H1 (cell line): ENCODE results near the gene SPG11. TPM values are rescaled to one million over a fixed set of nuclear protein-coding genes. Genes with fewer than 3 reads are reported as not detected.
A peak's percentile ranks its signal among the peaks of the same experiment; 100 is the strongest.

ENCODE experiments used
- CTCF ChIA-PET: fragments of 300-600 bp; sonication (Branson Sonifier 250); formaldehyde crosslinking; loops from one replicate; lab custom pipeline; 2021; ENCODE audit not compliant: partially characterized antibody; lab: Charles Lee
- POLR2A ChIA-PET: fragments of 300-600 bp; sonication (Branson Sonifier 250); formaldehyde crosslinking; loops from one replicate; lab custom pipeline; 2021; ENCODE audit warnings: inconsistent platforms; ENCODE audit not compliant: partially characterized antibody; lab: Charles Lee
- DNase-seq, 2 experiments: peaks; one replicate each; pipeline versions ENCODE4 v3.0.0 to v3.0.0-alpha.2; 2010 to 2022; ENCODE audit warnings: low spot score in 2 of 2, low read depth in 1 of 2, mixed read lengths in 1 of 2
- FAIRE-seq: peaks from 2 replicates; lab custom pipeline; 2011; peaks lifted over from hg19 to GRCh38; lab: Jason Lieb, UNC
- H2AFZ ChIP-seq: 2 replicates; pipeline ENCODE4 v1.8.1; 2012; ENCODE audit warnings: low read length, inconsistent platforms
- H2AK5ac ChIP-seq: 2 replicates; pipeline ENCODE4 v1.6.1; 2013; ENCODE audit warnings: low read depth, low read length
- H2BK120ac ChIP-seq: replicated peaks from 2 replicates; pipeline ENCODE3; 2013; ENCODE audit warnings: low read depth, low read length, inconsistent platforms
- H2BK12ac ChIP-seq: 2 replicates; pipeline ENCODE4 v1.6.1; 2013; ENCODE audit warnings: low read depth, low read length
- H2BK15ac ChIP-seq: 2 replicates; pipeline ENCODE4 v1.6.1; 2013; ENCODE audit warnings: low read length
- H2BK20ac ChIP-seq: 2 replicates; pipeline ENCODE4 v1.6.1; 2013; ENCODE audit warnings: low read length
- H2BK5ac ChIP-seq: 2 replicates; pipeline ENCODE4 v1.6.1; 2013; ENCODE audit warnings: low read depth, low read length
- H3K14ac ChIP-seq: 2 replicates; pipeline ENCODE4 v1.6.1; 2013; ENCODE audit warnings: inconsistent platforms; ENCODE audit not compliant: insufficient read length
- H3K18ac ChIP-seq: 2 replicates; pipeline ENCODE4 v1.6.1; 2013; ENCODE audit warnings: low read length; ENCODE audit errors: extremely low read depth
- H3K23ac ChIP-seq: 2 replicates; pipeline ENCODE4 v1.6.1; 2013; ENCODE audit warnings: inconsistent platforms; ENCODE audit not compliant: insufficient read length
- H3K23me2 ChIP-seq: 2 replicates; pipeline ENCODE4 v1.6.1; 2013; ENCODE audit warnings: low read depth, low read length
- H3K27ac ChIP-seq: 2 replicates; pipeline ENCODE4 v1.6.1; 2011; ENCODE audit warnings: low read depth, low read length, inconsistent platforms
- H3K27me3 ChIP-seq, 4 experiments: replicated peaks in 1 of 4; 1 replicate in 1 of 4; 2 replicates in 3 of 4; pipeline versions ENCODE4 v1.6.1 to v1.8.1; 2011 to 2013; ENCODE audit warnings: low read length in 3 of 4, mild to moderate bottlenecking in 3 of 4, inconsistent platforms in 2 of 4, mixed read lengths in 2 of 4, moderate library complexity in 1 of 4; ENCODE audit not compliant: control insufficient read depth in 3 of 4, insufficient read depth in 3 of 4; ENCODE audit errors: extremely low read depth in 1 of 4
- H3K36me3 ChIP-seq, 4 experiments: 2 replicates each; pipeline versions ENCODE4 v1.6.1 to v1.8.1; 2011 to 2013; ENCODE audit warnings: mild to moderate bottlenecking in 4 of 4, low read length in 3 of 4, moderate library complexity in 2 of 4, control low read depth in 1 of 4, inconsistent platforms in 1 of 4; ENCODE audit not compliant: insufficient read depth in 4 of 4, control insufficient read depth in 2 of 4
- H3K4ac ChIP-seq: replicated peaks from 2 replicates; pipeline ENCODE3; 2013; ENCODE audit warnings: low read length, low read depth, mixed read lengths, inconsistent platforms; ENCODE audit not compliant: insufficient read length
- H3K4me1 ChIP-seq, 4 experiments: replicated peaks in 1 of 4; 1 replicate in 1 of 4; 2 replicates in 3 of 4; pipeline versions ENCODE4 v1.6.1 to v1.8.1; 2011 to 2013; ENCODE audit warnings: low read length in 3 of 4, inconsistent platforms in 2 of 4, mixed read lengths in 1 of 4; ENCODE audit not compliant: insufficient read depth in 4 of 4, control insufficient read depth in 3 of 4
- H3K4me2 ChIP-seq, 2 experiments: 2 replicates each; pipeline versions ENCODE4 v1.6.1 to v1.8.1; 2011 to 2013; ENCODE audit warnings: low read depth in 2 of 2, low read length in 2 of 2, control low read depth in 1 of 2, inconsistent platforms in 1 of 2, mild to moderate bottlenecking in 1 of 2; ENCODE audit not compliant: insufficient read depth in 1 of 2
- H3K4me3 ChIP-seq, 4 experiments: fragments of 200-600, 300-600 bp in 1 of 4; sonication (generic), shearing (Covaris generic), sonication (Bioruptor Twin) in 1 of 4; 2 replicates each; pipeline versions ENCODE4 v1.5.1 to v1.8.1; 2011 to 2016; ENCODE audit warnings: low read length in 4 of 4, low read depth in 3 of 4, control low read depth in 2 of 4, inconsistent platforms in 2 of 4, mild to moderate bottlenecking in 2 of 4, mixed read lengths in 1 of 4, moderate library complexity in 1 of 4; ENCODE audit not compliant: insufficient read depth in 2 of 4; ENCODE audit errors: extremely low read depth in 1 of 4
- H3K56ac ChIP-seq: replicated peaks from 2 replicates; pipeline ENCODE3; 2013; ENCODE audit warnings: low read depth, mild to moderate bottlenecking, mixed read lengths, low read length, inconsistent platforms; ENCODE audit not compliant: insufficient read length
- H3K79me1 ChIP-seq: 2 replicates; pipeline ENCODE4 v1.6.1; 2013; ENCODE audit warnings: low read depth, low read length, control low read depth
- H3K79me2 ChIP-seq, 2 experiments: 2 replicates each; pipeline versions ENCODE4 v1.6.1 to v1.8.1; 2012 to 2013; ENCODE audit warnings: low read length in 2 of 2, mild to moderate bottlenecking in 2 of 2, inconsistent platforms in 1 of 2; ENCODE audit not compliant: insufficient read depth in 2 of 2, control insufficient read depth in 1 of 2
- H3K9ac ChIP-seq, 4 experiments: replicated peaks in 1 of 4; 1 replicate in 1 of 4; 2 replicates in 3 of 4; pipeline versions ENCODE4 v1.6.1 to v1.8.1; 2011 to 2013; ENCODE audit warnings: low read depth in 3 of 4, low read length in 3 of 4, control low read depth in 2 of 4, mild to moderate bottlenecking in 2 of 4, moderate library complexity in 2 of 4, inconsistent platforms in 1 of 4; ENCODE audit errors: extremely low read depth in 1 of 4
- H3K9me3 ChIP-seq, 2 experiments: 2 replicates each; pipeline versions ENCODE4 v1.6.1 to v1.8.1; 2012 to 2013; ENCODE audit warnings: mild to moderate bottlenecking in 2 of 2, moderate library complexity in 2 of 2, control low read depth in 1 of 2, inconsistent platforms in 1 of 2, low read depth in 1 of 2, low read length in 1 of 2, mixed read lengths in 1 of 2; ENCODE audit not compliant: insufficient read depth in 2 of 2
- H4K20me1 ChIP-seq, 2 experiments: replicated peaks in 1 of 2; 2 replicates each; pipeline versions ENCODE3 to v1.8.1; 2011 to 2013; ENCODE audit warnings: inconsistent platforms in 2 of 2, low read length in 2 of 2, mild to moderate bottlenecking in 1 of 2; ENCODE audit not compliant: insufficient read depth in 2 of 2, control insufficient read depth in 1 of 2
- H4K5ac ChIP-seq: 2 replicates; pipeline ENCODE4 v1.6.1; 2013; ENCODE audit warnings: low read length, low read depth, mixed read lengths, inconsistent platforms; ENCODE audit not compliant: insufficient read length
- H4K8ac ChIP-seq: 2 replicates; pipeline ENCODE4 v1.8.0; 2013; ENCODE audit warnings: mild to moderate bottlenecking, moderate library complexity, low read length, inconsistent platforms; ENCODE audit not compliant: insufficient read depth; ENCODE audit errors: extremely low read depth
- H4K91ac ChIP-seq: replicated peaks from 2 replicates; pipeline ENCODE3; 2013; ENCODE audit warnings: low read length, mixed read lengths, inconsistent platforms; ENCODE audit not compliant: insufficient read length
- CREB1 ChIP-seq: IDR thresholded peaks from 2 replicates; pipeline ENCODE4 v1.6.1; 2012; ENCODE audit warnings: inconsistent platforms
- MAX ChIP-seq: IDR thresholded peaks from 2 replicates; pipeline ENCODE4 v1.6.1; 2012; ENCODE audit warnings: inconsistent platforms
- TAF1 ChIP-seq: IDR thresholded peaks from 2 replicates; pipeline ENCODE4 v1.6.1; 2011; ENCODE audit warnings: mild to moderate bottlenecking, low read depth, low read length
- WGBS, 2 experiments: shearing (Covaris generic) in 1 of 2; methylation state at CpG; one replicate each; pipeline versions ENCODE4 v1.1.6 to v1.1.7; 2013 to 2015; ENCODE audit warnings: low lambda C conversion rate in 2 of 2, mixed read lengths in 2 of 2, inconsistent platforms in 1 of 2, low coverage in 1 of 2, missing lambda C conversion rate in 1 of 2; ENCODE audit not compliant: insufficient replicate concordance in 2 of 2, insufficient coverage in 1 of 2, insufficient read length in 1 of 2; ENCODE audit errors: extremely low coverage in 1 of 2, missing lambda C conversion rate in 1 of 2; 5-methylcytosine and 5-hydroxymethylcytosine counted together
- polyA plus RNA-seq, 7 experiments: library from polyadenylated mRNA; depleted of rRNA in 3 of 7; stranded (reverse) in 5 of 7; unstranded in 2 of 7; fragments of >200 nt in 5 of 7; fragments of 200-250 nt in 2 of 7; gene quantifications; 1 replicate in 5 of 7; 2 replicates in 1 of 7; 4 replicates in 1 of 7; pipeline versions ENCODE4 v1.2.1 to v1.2.3, GENCODE V29; 2011 to 2013; ENCODE audit warnings: missing spikeins in 2 of 7, mixed read lengths in 2 of 7
- total RNA-seq: library from RNA; stranded (reverse); fragmentation: NEBNext Ultra II Directional; extraction: Animal tissue kit (Norgen Biotek cat#: 25700); gene quantifications from 2 replicates; pipeline ENCODE4 v1.2.1, GENCODE V29; 2021

SPG11 gene
- total and polyA plus RNA-seq, 2 of the 8 experiments (the other 6 are each of a cell fraction or from before 2014, with no cell fraction given), result 37.1 to 38.6 TPM

GRCh38 chr15:44536962-44537734 lies 126.3 kb downstream of the SPG11 start, which contains the start of gene EIF3J:
TSS of gene EIF3J (plus strand) at chr15:44537147. CDS start at chr15:44537195, 48 bp downstream.
- Histone ChIP-seq H3K4me2 (peak within 1 kb of the TSS; percentile 71 to 97), H3K79me1 (no peaks in the 10 kb centered on the region; the same call in none of the 2 replicates), H3K27ac (peak within 1 kb of the TSS; percentile 87), H4K20me1 (peaks cover 0 to 2% of the 10 kb centered on the region in 2 experiments), H3K79me2 (peaks cover 3 to 37% of the 10 kb centered on the region in 2 experiments; a peak in 2 of 4 replicates), H3K9ac (peak within 1 kb of the TSS; percentile 72 to 83 (median 80)), H3K9me3 (no peaks in the 10 kb centered on the region), H3K23ac (no peak within 1 kb of the TSS), H3K56ac (peak within 1 kb of the TSS; percentile 93), H2BK20ac (no peak within 1 kb of the TSS), H2BK12ac (no peak within 1 kb of the TSS), H2BK15ac (peak within 1 kb of the TSS; percentile 40; the same call in 1 of the 2 replicates), H4K5ac (peak within 1 kb of the TSS; percentile 88), H3K23me2 (peaks cover 6% of the 10 kb centered on the region; the same call in 1 of the 2 replicates), H3K18ac (peak within 1 kb of the TSS; percentile 65), H3K36me3 (peaks cover 0 to 22% (median 5%) of the 10 kb centered on the region in 4 experiments; a peak in 6 of 8 replicates), H2AFZ (peak within 1 kb of the TSS; percentile 92; the same call in 1 of the 2 replicates), H3K4me3 (peak within 1 kb of the TSS; percentile 69 to 83 (median 79)), H3K4me1 (peaks cover 0 to 4% (median 2%) of the 10 kb centered on the region in 4 experiments; a peak in 4 of 7 replicates), H3K14ac (no peak within 1 kb of the TSS), H2AK5ac (no peak within 1 kb of the TSS), H4K91ac (peak within 1 kb of the TSS; percentile 81), H2BK5ac (peak within 1 kb of the TSS; percentile 88), H2BK120ac (no peak within 1 kb of the TSS), H4K8ac (peak within 1 kb of the TSS; percentile 87), H3K4ac (peak within 1 kb of the TSS; percentile 78), H3K27me3 (no peaks in the 10 kb centered on the region)
- FAIRE-seq (no peak), DNase-seq (peak in 1 of 2 experiments; percentile 59)
- 1% methylated on average over 39 of the region's 97 CpGs; no CpG with 5 or more reads in 1 of the 2 experiments for WGBS, 2 experiments
- POLR2A ChIA-PET, result interaction anchor here (0.6 to 2.1 kb wide), 19 partner anchors 9 to 317 kb away, joined by 3 to 20 read pairs (median 4); partner anchors contain the start of genes CTDSPL2 and SPG11
- CTCF ChIA-PET, result interaction anchor here (0.7 to 3.2 kb wide), 4 partner anchors 10 to 442 kb away, joined by 3 to 16 read pairs (median 4); no protein-coding TSS in a partner anchor
- TF ChIP-seq TAF1 (peak; percentile 84), CREB1 (peak; percentile 73; the same call in 1 of the 2 replicates), MAX (peak; percentile 90)
